ENCODE data around the gene PIMREG.

- no peak for TF ChIP-seq POLR2A (IDR thresholded peaks at IDR 0.05)
- TF ChIP-seq CTCF (IDR thresholded peaks at IDR 0.05) = no peak
- TF ChIP-seq POLR2AphosphoS5 (IDR thresholded peaks at IDR 0.05) = no peak
Observed at GRCh38 chr17:6472517-6472916, 28.3 kb downstream of the PIMREG start.
